Prostate gland (tissue), 2 donors: ENCODE results near the gene TRRAP.

ENCODE experiments used
- POLR2A ChIP-seq: fragments of 450-650 bp; IDR thresholded peaks from one replicate; pipeline ENCODE4 v1.6.1; 2016; ENCODE audit warnings: antibody characterized with exemption, mild to moderate bottlenecking
- POLR2AphosphoS5 ChIP-seq: sonication (generic); formaldehyde crosslinking; IDR thresholded peaks from one replicate; pipeline ENCODE4 v1.6.1; 2017; ENCODE audit warnings: antibody characterized with exemption
- TF ChIP-seq, protein P1 (sequence below), 4 experiments: fragments of 200-600 bp in 2 of 4; fragments of 450-650 bp in 2 of 4; sonication (generic) in 2 of 4; IDR thresholded peaks; 1 replicate in 3 of 4; 2 replicates in 1 of 4; pipeline ENCODE4 v1.5.1; 2016 to 2019; ENCODE audit warnings: antibody characterized with exemption in 4 of 4, mild to moderate bottlenecking in 2 of 4, moderate library complexity in 2 of 4

DNA sequence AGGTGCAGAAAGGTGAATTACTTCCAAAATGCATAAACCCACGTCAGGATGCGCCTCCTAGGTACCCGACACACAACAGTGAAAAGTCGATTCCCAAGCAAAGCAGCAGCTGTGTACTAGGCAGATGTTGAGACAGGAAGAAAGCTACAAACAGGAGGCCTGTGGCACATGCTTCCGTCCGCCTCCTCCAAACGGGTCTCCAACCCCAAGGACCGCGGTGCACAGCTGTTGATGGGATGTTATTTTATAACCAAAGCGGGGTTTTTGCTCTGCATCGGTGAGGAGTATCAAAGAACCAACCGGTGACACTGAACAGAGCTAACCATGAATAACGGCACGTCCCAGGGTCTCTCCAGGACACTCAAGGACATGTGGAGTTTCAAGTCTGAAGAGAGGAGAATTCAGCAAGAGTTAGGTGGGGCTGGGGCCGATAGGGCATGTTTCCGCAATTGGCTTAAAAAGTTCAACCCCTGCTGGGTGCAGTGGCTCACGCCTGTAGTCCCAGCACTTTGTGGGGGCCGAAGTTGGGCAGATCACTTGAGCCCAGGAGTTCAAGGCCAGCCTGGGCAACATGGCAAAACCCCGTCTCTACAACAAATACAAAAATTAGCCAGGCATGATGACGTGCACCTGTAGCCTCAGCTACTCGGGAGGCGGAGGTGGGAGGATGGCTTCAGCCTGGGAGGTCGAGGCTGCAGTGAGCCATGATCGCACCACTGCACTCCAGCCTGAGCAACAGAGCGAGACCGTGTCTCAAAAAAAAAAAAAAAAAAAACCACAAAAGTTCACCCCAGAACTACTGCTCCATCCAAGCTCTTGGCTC lies 157.6 kb downstream of the TRRAP start:
- TF ChIP-seq, protein P1, sequence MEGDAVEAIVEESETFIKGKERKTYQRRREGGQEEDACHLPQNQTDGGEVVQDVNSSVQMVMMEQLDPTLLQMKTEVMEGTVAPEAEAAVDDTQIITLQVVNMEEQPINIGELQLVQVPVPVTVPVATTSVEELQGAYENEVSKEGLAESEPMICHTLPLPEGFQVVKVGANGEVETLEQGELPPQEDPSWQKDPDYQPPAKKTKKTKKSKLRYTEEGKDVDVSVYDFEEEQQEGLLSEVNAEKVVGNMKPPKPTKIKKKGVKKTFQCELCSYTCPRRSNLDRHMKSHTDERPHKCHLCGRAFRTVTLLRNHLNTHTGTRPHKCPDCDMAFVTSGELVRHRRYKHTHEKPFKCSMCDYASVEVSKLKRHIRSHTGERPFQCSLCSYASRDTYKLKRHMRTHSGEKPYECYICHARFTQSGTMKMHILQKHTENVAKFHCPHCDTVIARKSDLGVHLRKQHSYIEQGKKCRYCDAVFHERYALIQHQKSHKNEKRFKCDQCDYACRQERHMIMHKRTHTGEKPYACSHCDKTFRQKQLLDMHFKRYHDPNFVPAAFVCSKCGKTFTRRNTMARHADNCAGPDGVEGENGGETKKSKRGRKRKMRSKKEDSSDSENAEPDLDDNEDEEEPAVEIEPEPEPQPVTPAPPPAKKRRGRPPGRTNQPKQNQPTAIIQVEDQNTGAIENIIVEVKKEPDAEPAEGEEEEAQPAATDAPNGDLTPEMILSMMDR (IDR thresholded peaks at IDR 0.05) = no peak
- TF ChIP-seq POLR2AphosphoS5 (no peak), POLR2A (no peak)
